MCF 10A (cell line): ENCODE results near the gene CRYZ. TPM values are rescaled to one million over a fixed set of nuclear protein-coding genes. Genes with fewer than 3 reads are reported as not detected.
"Not testable (repeated sequence)": the region's sequence is repeated elsewhere in the genome, so short reads cannot be mapped to it uniquely, and the experiment has no call there.

Experiments
- BruUV-seq: library from RNA; stranded (reverse); fragments of 400-500 nt; replicated peaks from 2 replicates; lab custom pipeline; 2021; lab: Mats Ljungman, UMichigan
- CTCF ChIA-PET: fragments of 300-600 bp; sonication (Branson Sonifier 250); formaldehyde crosslinking; extraction: SDS; loops from one replicate; lab custom pipeline; 2021; ENCODE audit warnings: antibody characterized with exemption, inconsistent platforms; lab: Yijun Ruan, JAX
- POLR2A ChIA-PET: fragments of 300-600, 350-650 bp; sonication (Branson Sonifier 250); formaldehyde crosslinking; extraction: SDS; loops from one replicate; lab custom pipeline; 2020; ENCODE audit warnings: antibody characterized with exemption, inconsistent platforms; lab: Yijun Ruan, JAX
- DNase-seq: peaks from one replicate; pipeline ENCODE4 v3.0.0-alpha.2; 2018; ENCODE audit not compliant: unreplicated experiment
- H3K27ac Mint-ChIP-seq: one replicate; pipeline ENCODE4 v1.8.0; 2022; ENCODE audit warnings: mild to moderate bottlenecking, low read depth, mixed read lengths; ENCODE audit not compliant: unreplicated experiment
- H3K27me3 Mint-ChIP-seq: one replicate; pipeline ENCODE4 v1.8.0; 2022; ENCODE audit warnings: mixed read lengths; ENCODE audit not compliant: insufficient read depth, unreplicated experiment
- H3K36me3 Mint-ChIP-seq: one replicate; pipeline ENCODE4 v1.8.0; 2022; ENCODE audit warnings: mild to moderate bottlenecking, moderate library complexity, mixed read lengths; ENCODE audit not compliant: insufficient read depth, unreplicated experiment
- H3K4me1 Mint-ChIP-seq: one replicate; pipeline ENCODE4 v1.8.0; 2022; ENCODE audit warnings: mixed read lengths; ENCODE audit not compliant: insufficient read depth, unreplicated experiment
- H3K4me3 Mint-ChIP-seq: one replicate; pipeline ENCODE4 v1.8.0; 2022; ENCODE audit warnings: mild to moderate bottlenecking, moderate library complexity, mixed read lengths; ENCODE audit not compliant: unreplicated experiment
- H3K9me3 Mint-ChIP-seq: one replicate; pipeline ENCODE4 v1.8.0; 2022; ENCODE audit warnings: mixed read lengths; ENCODE audit not compliant: unreplicated experiment
- CTCF ChIP-seq: fragments of 200-600 bp; IDR thresholded peaks from one replicate; pipeline ENCODE4 v1.8.0; 2022; ENCODE audit warnings: antibody characterized with exemption, mild to moderate bottlenecking; ENCODE audit not compliant: unreplicated experiment
- intact Hi-C: fragments of 100-400 bp; cut with micrococcal nuclease; formaldehyde crosslinking; loops from 2 replicates; pipeline ENCODE4 v1.14.1; 2022
- total RNA-seq: library from RNA; stranded (reverse); gene quantifications from 2 replicates; pipeline ENCODE4 v1.2.3, GENCODE V29; 2022

The CRYZ gene
- total RNA-seq, 1 experiment from 2014 or later: 5.8 TPM

DNA sequence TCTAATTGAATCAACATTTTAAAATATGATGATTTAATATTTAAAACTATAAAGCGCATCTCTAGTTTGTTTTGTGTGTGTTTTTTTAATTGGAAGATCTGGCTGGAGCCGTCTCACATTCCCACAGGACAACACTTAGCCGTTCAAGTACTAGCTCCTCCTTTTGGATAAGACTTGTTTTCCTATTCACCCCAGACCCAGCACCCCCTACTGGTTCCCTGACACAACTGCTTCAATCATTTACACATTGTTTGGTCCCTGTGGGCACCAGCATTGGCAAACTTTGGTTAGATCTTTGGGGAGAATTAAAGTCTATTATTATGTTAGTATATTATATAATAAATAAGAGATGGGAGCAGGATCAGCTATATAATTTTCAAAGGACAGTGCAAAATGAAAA lies 34.6 kb upstream of the CRYZ start:
- Mint-ChIP-seq H3K27ac (no peak overlapping the region), H3K27me3 (peaks cover 11% of the 10 kb centered on the region), H3K9me3 (no peaks in the 10 kb centered on the region), H3K4me1 (no peaks in the 10 kb centered on the region), H3K36me3 (peaks cover 31% of the 10 kb centered on the region), H3K4me3 (no peak overlapping the region)
- no TSS peak for BruUV-seq
- no peak for TF ChIP-seq CTCF
- intact Hi-C loops: no loop called here
- peak; percentile 33 for DNase-seq
- POLR2A ChIA-PET: interaction anchor here (0.7 kb wide), 1 partner anchor 435 kb away, joined by 3 read pairs; no protein-coding TSS in a partner anchor
- CTCF ChIA-PET: interaction anchor here (0.7 to 3.3 kb wide), 5 partner anchors 9 to 440 kb away, joined by 3 to 22 read pairs (median 6); no protein-coding TSS in a partner anchor

- POLR2A ChIA-PET: no interaction called here
- Mint-ChIP-seq H3K4me1 (no peaks in the 10 kb centered on the region), H3K27ac (no peak overlapping the region), H3K9me3 (no peaks in the 10 kb centered on the region), H3K27me3 (peaks cover 9% of the 10 kb centered on the region), H3K36me3 (peaks cover 35% of the 10 kb centered on the region), H3K4me3 (no peak overlapping the region)
- CTCF ChIA-PET: interaction anchor here (1.0 kb wide), 1 partner anchor 434 kb away, joined by 3 read pairs; no protein-coding TSS in a partner anchor
- no peak for TF ChIP-seq CTCF
- BruUV-seq: no TSS peak
- DNase-seq: no peak
- intact Hi-C loops: no loop called here
Measured at GRCh38 chr1:74766579-74766978, 33.7 kb upstream of the CRYZ start.

- H3K4me1 Mint-ChIP-seq: no peaks in the 10 kb centered on the region
- DNase-seq: no peak
- H3K27ac Mint-ChIP-seq: no peak overlapping the region
- TF ChIP-seq CTCF: no peak
- no TSS peak for BruUV-seq
- ChIA-PET POLR2A (no interaction called here), CTCF (no interaction called here)
- no peaks in the 10 kb centered on the region for H3K27me3 Mint-ChIP-seq
- intact Hi-C loops: no loop called here
- no peak overlapping the region for H3K4me3 Mint-ChIP-seq
- no peaks in the 10 kb centered on the region for H3K9me3 Mint-ChIP-seq
- peaks cover 41% of the 10 kb centered on the region for H3K36me3 Mint-ChIP-seq
Measured at GRCh38 chr1:74763807-74764206, 31.0 kb upstream of the CRYZ start.

DNA sequence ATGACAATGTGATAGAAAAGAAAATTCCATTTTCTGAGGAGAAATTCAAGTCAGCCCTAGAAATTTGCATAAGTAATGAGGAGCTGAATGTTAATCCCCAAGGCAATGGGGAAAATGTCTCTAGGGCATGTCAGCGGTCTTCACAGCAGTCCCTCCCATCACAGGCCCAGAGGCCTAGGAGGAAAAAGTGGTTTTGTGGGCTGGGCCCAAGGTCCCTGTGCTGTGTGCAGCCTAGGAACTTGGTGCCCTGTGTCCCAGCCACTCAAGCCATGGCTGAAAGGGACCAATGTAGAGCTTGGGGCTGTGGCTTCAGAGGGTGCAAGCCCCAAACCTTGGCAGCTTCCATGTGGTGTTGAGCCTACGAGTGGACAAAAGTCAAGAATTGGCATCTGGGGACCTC lies 23.8 kb upstream of the CRYZ start:
- H3K27me3 Mint-ChIP-seq, DNase-seq, BruUV-seq, H3K4me3 Mint-ChIP-seq, H3K27ac Mint-ChIP-seq, H3K4me1 Mint-ChIP-seq, intact Hi-C loops: not testable (repeated sequence)
- Mint-ChIP-seq H3K9me3 (peaks cover 13% of the 10 kb centered on the region), H3K36me3 (peaks cover 60% of the 10 kb centered on the region)
- ChIA-PET CTCF (interaction anchor here (1.5 kb wide), 1 partner anchor 15 kb away, joined by 4 read pairs; no protein-coding TSS in a partner anchor), POLR2A (interaction anchor here (1.3 kb wide), 1 partner anchor 24 kb away, joined by 3 read pairs; the partner anchor contains the start of genes CRYZ and TYW3)
